ENCODE data around the gene KRT86. TPM values are rescaled to one million over a fixed set of nuclear protein-coding genes. Genes with fewer than 3 reads are reported as not detected.

The KRT86 gene
- total RNA-seq (2011; cell fraction: chromatin; rRNA removed; ENCODE audit: low replicate concordance), result not detected in 2 replicates
- total RNA-seq (2011; cell fraction: nucleolus; rRNA removed), result not detected in 2 replicates
- total RNA-seq (2011; cell fraction: nucleoplasm; rRNA removed), result not detected in 2 replicates
- total RNA-seq (2014; rRNA removed) (not detected in 2 replicates), total RNA-seq (2014; rRNA removed; fragmentation: Illumina TruSeq; extraction: Trizol) (not detected in 2 replicates), total RNA-seq (2015; rRNA removed; fragmentation: Illumina TruSeq; extraction: Trizol) (not detected in 2 replicates), total RNA-seq (2021) (not detected in 2 replicates), polyA plus RNA-seq (2011; rRNA removed) (not detected in 2 replicates), polyA plus RNA-seq (2014; fragmentation: Illumina TruSeq; extraction: Trizol) (not detected in 2 replicates), polyA plus RNA-seq (2014; fragmentation: Nextera tagmentation; extraction: Ambion mirVana) (not detected), polyA plus RNA-seq (2014; rRNA removed) (not detected in 2 replicates), polyA minus RNA-seq (2011; rRNA and poly(A)+ RNA removed) (not detected in 2 replicates), Bru-seq, nascent RNA (percentile 6 among the genes with signal in this experiment), BruChase-seq, experiment 1, labeled RNA remaining after a 2-hour chase (percentile 6 among the genes with signal in this experiment), BruChase-seq, experiment 2, labeled RNA remaining after a 6-hour chase (percentile 10 among the genes with signal in this experiment)
- polyA plus RNA-seq (2011; cell fraction: cytosol; rRNA removed), result not detected in 2 replicates
- polyA plus RNA-seq (2011; cell fraction: nucleus; rRNA removed), result not detected in 2 replicates
- 0.14 TPM in 1 of 2 replicates, not detected in the other for polyA plus RNA-seq (2012)
- polyA minus RNA-seq (2011; cell fraction: cytosol; rRNA and poly(A)+ RNA removed), result not detected in 2 replicates
- polyA minus RNA-seq (2011; cell fraction: nucleus; rRNA and poly(A)+ RNA removed), result not detected in 2 replicates
- long read RNA-seq, experiment 1, result 0 reads
- long read RNA-seq, experiment 2, result 0 reads
- long read RNA-seq, experiment 3, result 0 reads

- DNase-seq (ENCODE audit: extremely low read depth in 1 of 4, low spot score in 3 of 4) (no peak), FAIRE-seq (no peak), ATAC-seq (no peak)
- H3K9ac ChIP-seq (ENCODE audit: insufficient read depth in 1 of 2, low read depth in 2 of 2, low read length in 2 of 2), result no peak within 1 kb of the TSS
- in situ Hi-C loops (cut with MboI), result no loop called here
- H3K9me3 ChIP-seq (replicated peaks; ENCODE audit: control insufficient read depth, insufficient read depth, low read depth, low read length), result no peaks in the 10 kb centered on the region
- no peaks in the 10 kb centered on the region for H3K36me3 ChIP-seq (ENCODE audit: control insufficient read depth, insufficient read depth, low read length)
- no peaks in the 10 kb centered on the region for H3K79me2 ChIP-seq (ENCODE audit: control insufficient read depth, insufficient read depth, low read length)
- no peaks in the 10 kb centered on the region for H3K9me1 ChIP-seq (ENCODE audit: control insufficient read depth, insufficient read depth, low read length)
- BruUV-seq (replicated peaks), result no TSS peak
- ChIA-PET CTCF (ENCODE audit: low intra/inter-chr PET ratio) (no interaction called here), POLR2A (no interaction called here)
- H3K27me3 ChIP-seq (ENCODE audit: control insufficient read depth in 2 of 2, insufficient read depth in 2 of 2, low read length in 2 of 2), result peaks cover 0 to 24% of the 10 kb centered on the region in 2 experiments; a peak in 2 of 5 replicates
- H3K27ac ChIP-seq (ENCODE audit: extremely low read depth, low read depth, low read length), result no peak within 1 kb of the TSS
- intact Hi-C loops (cut with micrococcal nuclease), result no loop called here
- H4K20me1 ChIP-seq (replicated peaks; ENCODE audit: control insufficient read depth, insufficient read depth, low read length), result no peaks in the 10 kb centered on the region; the same call in 1 of the 2 replicates
- peaks cover 5 to 6% of the 10 kb centered on the region in 2 experiments; a peak in 3 of 5 replicates for H3K4me1 ChIP-seq (replicated peaks in 1 of 2; ENCODE audit: control insufficient read depth in 2 of 2, insufficient read depth in 2 of 2, low read length in 2 of 2)
- 0% methylated on average over 3 of the region's 3 CpGs for whole genome bisulfite sequencing (ENCODE audit: insufficient coverage, low coverage, missing lambda C conversion rate)
- H3K4me2 ChIP-seq (ENCODE audit: insufficient read depth, low read length), result no peak within 1 kb of the TSS
- H2AFZ ChIP-seq (ENCODE audit: low read depth, low read length), result no peak within 1 kb of the TSS
- TF ChIP-seq ZNF785 (CRISPR knock-in tag; IDR thresholded peaks at IDR 0.05) (no peak), GATA2 (CRISPR knock-in tag; IDR thresholded peaks at IDR 0.05) (no peak), FOSL1 (tag; conservative IDR thresholded peaks at IDR 0.05) (no peak), YBX1 (IDR thresholded peaks at IDR 0.05) (no peak), DIDO1 (tag; IDR thresholded peaks at IDR 0.05; ENCODE audit: low read depth) (no peak), PCBP2 (IDR thresholded peaks at IDR 0.05; ENCODE audit: low read depth, low read length, poor library complexity, severe bottlenecking) (no peak), ZEB2 (IDR thresholded peaks at IDR 0.05) (no peak), FOXJ3 (CRISPR knock-in tag; IDR thresholded peaks at IDR 0.05) (no peak), RHOXF2B (CRISPR knock-in tag; conservative IDR thresholded peaks at IDR 0.05) (no peak), KLF1 (tag; IDR thresholded peaks at IDR 0.05) (no peak)
- no peak within 1 kb of the TSS for H3K4me3 ChIP-seq
These were observed at the start of gene KRT86 for GRCh38 chr12:52274521-52275120. Gene KRT86 (plus strand): TSS chr12:52274645. CDS start chr12:52301917, 27,272 bp downstream.
